Measurements from ENCODE around the gene VWCE.

Gene VWCE

GRCh38 chr11:61293867-61294716 lies 1.0 kb downstream of the VWCE start:
- intact Hi-C loops (cut with DNase I): no loop called here
- peak in 34 of 42 donors; percentile 8 to 62 (median 24) for DNase-seq

- no peak for DNase-seq
- intact Hi-C loops (cut with DNase I): no loop called here
Measured at GRCh38 chr11:61292356-61292755, 2.8 kb downstream of the VWCE start.

- intact Hi-C loops (cut with DNase I): no loop called here
- no peak for DNase-seq
Measured at GRCh38 chr11:61290905-61291690, 4.0 kb downstream of the VWCE start.

GRCh38 chr11:61287338-61287977 lies 7.7 kb downstream of the VWCE start:
- no peak for DNase-seq
- intact Hi-C loops (cut with DNase I): no loop called here

DNA sequence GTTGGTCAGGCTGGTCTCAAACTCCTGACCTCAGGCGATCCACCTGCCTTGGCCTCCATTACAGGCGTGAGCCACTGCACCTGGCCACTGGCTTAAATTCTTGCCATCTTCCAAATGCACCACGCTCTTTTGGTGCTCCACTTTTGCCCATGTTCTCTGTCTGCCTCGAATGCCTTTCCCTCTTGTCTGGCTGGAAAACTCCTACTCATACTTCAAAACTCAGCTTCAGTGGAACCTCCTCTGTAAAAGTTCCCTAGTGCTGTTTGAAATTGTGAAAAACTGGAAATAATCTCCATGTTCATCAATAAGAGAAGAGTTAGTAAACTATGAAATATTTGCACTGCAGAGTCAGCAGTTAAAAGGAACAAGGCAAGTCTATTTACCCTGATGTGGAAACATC lies 11.5 kb downstream of the VWCE start:
- intact Hi-C loops (cut with DNase I): no loop called here

DNA sequence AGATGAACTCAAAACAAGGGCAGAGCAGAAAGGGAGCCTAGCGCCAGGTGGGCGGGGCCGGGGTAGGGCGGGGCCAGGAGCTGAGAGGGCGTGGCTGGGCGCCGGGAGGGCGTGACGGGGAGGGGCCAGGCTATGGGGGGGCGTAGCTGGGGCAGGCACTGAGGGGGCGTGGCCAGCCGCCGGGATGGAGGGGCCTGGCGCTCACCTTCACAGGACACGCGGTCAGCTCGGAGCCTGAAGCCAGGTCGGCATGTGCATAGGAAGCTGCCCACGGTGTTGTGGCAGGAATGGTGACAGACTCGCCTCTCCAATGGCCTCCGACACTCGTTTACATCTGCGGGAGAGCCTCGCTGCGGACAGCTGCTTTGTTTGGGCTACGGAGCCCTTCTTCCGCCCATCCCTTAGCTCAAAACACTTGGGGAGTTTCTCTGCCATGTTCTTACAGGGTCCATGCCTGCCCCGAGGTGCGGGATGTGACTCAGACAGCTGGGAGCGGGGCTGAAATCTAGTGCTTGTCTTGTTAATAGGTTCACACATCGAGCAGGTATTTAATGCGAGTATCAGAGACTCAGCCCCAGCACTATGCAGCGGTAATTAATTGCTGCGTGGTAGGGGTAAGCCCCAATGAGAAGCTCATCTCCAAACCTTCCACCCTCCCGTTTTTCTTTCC lies 13.4 kb downstream of the VWCE start:
- intact Hi-C loops (cut with DNase I): no loop called here
- DNase-seq: peak in 18 of 42 donors; percentile 7 to 46 (median 22)

More for the DNA sequence above, 11.5 kb downstream of the VWCE start:
- no peak for DNase-seq

GRCh38 chr11:61280883-61281580 lies 14.1 kb downstream of the VWCE start:
- intact Hi-C loops (cut with DNase I): no loop called here
- no peak for DNase-seq

DNA sequence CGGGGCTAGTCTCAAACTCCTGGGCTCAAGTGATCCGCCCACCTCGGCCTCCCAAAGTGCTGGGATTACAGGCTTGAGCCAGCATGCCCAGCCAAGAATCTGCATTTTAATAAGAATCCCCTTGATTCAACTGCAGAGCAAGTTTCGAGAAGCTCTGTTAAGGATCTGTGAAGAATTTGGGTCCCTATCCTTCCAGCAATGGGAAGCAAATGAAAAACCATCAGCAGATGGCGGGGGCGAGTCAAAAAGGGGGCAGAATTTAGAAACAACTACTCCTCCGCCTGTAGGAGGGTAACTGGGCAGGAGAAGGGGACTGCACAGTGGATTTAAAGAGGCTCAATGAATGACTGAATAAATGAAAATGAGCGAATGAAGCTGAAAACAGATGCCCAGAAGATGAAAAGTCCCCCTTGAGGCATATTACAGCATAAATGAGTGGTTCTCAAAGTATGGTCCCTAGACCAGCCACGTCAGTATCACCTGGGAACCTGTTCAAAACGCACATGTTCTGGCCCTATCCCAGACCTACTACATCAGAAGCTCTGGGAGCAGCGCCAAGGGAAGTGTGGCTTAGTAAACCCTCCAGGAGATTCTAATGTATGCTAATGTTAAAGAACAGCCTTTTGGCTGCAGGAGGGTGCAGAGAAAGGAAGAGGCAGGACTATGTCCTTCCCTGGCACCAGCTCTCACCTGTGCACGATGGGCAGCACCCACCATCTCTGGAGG lies 15.0 kb downstream of the VWCE start:
- intact Hi-C loops (cut with DNase I): no loop called here
- no peak for DNase-seq

- no peak for DNase-seq
- intact Hi-C loops (cut with DNase I): no loop called here
Measured at GRCh38 chr11:61278001-61278470, 17.1 kb downstream of the VWCE start.

GRCh38 chr11:61277186-61278000 lies 17.7 kb downstream of the VWCE start:
- intact Hi-C loops (cut with DNase I): no loop called here
- peak in 2 of 42 donors; percentile 12 to 16 for DNase-seq

- no peak for DNase-seq
Measured at GRCh38 chr11:61275191-61275590, 19.9 kb downstream of the VWCE start.

DNA sequence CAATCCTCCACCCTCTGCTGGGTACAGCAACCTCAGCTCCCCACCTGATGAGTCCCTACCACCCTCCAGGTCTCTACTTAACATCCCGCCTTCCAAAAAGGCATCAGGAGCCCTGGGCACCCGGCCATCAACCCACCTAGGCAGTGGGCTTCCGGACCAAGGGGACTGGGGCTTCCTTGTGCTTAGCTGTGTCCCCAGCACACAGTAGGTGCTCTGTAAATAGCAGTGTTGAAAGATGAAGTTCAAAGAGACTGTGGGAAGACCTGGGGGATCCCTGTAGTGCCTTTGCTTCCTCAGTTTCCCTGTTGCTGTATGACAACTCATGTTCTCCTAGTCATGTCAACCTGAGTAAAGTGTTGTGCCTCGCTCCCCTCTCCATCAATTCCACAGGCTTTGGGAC lies 21.0 kb downstream of the VWCE start:
- intact Hi-C loops (cut with DNase I): no loop called here
- DNase-seq: no peak

More at GRCh38 chr11:61275191-61275590, 19.9 kb downstream of the VWCE start:
- intact Hi-C loops (cut with DNase I): no loop called here

DNA sequence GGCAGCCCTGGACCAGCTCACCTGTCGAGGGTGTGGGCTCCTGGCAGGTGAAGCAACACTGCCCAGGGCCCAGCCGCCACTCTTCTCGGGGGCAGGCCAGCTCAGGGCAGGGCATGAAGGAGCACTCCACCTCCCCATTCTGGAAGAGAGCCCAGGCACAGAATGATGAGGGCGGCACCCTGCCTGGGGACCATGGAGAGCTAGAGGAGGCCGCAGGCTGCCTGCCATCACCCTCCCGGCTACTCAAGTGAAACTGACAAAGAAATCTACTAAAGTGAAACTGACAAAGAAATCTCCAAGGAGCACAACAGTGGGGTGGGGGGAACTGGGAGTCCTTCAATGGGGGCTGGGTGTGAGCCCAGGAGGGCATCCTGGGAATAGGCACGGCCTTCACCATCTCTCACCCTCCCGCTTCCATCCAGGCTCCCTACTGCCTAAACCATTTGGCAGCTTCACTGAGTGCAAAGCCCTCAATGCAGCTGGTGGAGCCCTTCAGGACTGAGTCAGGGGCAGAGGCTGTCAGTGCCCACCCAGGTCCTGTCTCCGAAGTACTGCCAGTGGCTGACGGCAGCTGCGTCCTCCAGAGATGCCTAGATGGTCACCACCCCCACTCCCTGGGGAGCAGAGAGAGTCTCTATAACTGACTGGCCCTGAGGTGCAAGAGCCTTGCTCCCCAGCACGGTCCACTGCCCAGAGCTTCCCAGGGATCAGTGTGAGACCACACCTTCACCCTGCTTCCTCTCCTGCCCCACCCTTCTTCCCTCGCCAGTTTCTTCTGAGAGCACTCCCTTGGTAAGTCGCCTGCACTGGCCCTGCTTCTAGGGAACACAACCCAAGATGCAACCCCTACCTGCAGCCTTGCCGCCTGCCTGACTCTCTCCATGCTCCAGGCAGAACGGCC lies 21.7 kb downstream of the VWCE start:
- peak in 31 of 42 donors; percentile 9 to 76 (median 39) for DNase-seq
- intact Hi-C loops (cut with DNase I): no loop called here

DNA sequence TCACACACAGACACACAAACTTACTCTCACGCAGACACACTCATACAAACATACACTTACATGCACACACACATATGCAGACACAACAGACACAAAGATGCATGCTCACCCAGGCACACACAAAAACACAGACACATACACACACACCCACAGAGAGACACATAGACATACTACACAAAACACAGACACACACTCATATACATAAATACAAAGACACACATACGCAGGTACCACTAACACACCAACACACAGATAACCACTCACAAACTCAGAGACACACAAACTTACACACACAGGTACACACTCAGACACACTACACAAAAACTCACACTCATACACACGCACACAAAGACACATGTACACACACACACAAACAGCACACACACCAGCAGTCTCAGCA lies 22.4 kb downstream of the VWCE start:
- intact Hi-C loops (cut with DNase I): no loop called here
- DNase-seq: no peak

GRCh38 chr11:61270354-61271076 lies 24.6 kb downstream of the VWCE start:
- DNase-seq: no peak
- intact Hi-C loops (cut with DNase I): no loop called here

Data from head of caudate nucleus (tissue), 42 donors.